ENCODE measurements around the gene TPRX2. TPM values are rescaled to one million over a fixed set of nuclear protein-coding genes. Genes with fewer than 3 reads are reported as not detected.

TPRX2 gene
- total and polyA plus RNA-seq, 2 of the 13 experiments (the other 11 are each of a cell fraction or from before 2014, with no cell fraction given): not detected

- TF ChIP-seq NCOR1 (IDR thresholded peaks at IDR 0.05; ENCODE audit: borderline replicate concordance, low read length) (peak; percentile 59; the same call in 1 of the 2 replicates), SOX5 (CRISPR knock-in tag; IDR thresholded peaks at IDR 0.05; ENCODE audit: borderline replicate concordance) (peak; percentile 88; the same call in 1 of the 2 replicates), ZNF605 (CRISPR knock-in tag; IDR thresholded peaks at IDR 0.05) (peak; percentile 52; the same call in 1 of the 2 replicates), ZMYM3 (CRISPR knock-in tag; IDR thresholded peaks at IDR 0.05) (peak; percentile 58; the same call in 1 of the 2 replicates), TARDBP (CRISPR knock-in tag; IDR thresholded peaks at IDR 0.05) (peak; percentile 81; the same call in 1 of the 2 replicates), ZNF430 (CRISPR knock-in tag; IDR thresholded peaks at IDR 0.05) (peak; percentile 75), ZNF772 (CRISPR knock-in tag; IDR thresholded peaks at IDR 0.05) (no peak), ATAD3A (CRISPR knock-in tag; IDR thresholded peaks at IDR 0.05) (no peak), FOXO1 (CRISPR knock-in tag; IDR thresholded peaks at IDR 0.05) (peak; percentile 83), STAT5B (CRISPR knock-in tag; IDR thresholded peaks at IDR 0.05) (0 out of 2 replicates have a peak, but pooled peaks have one; percentile 22), FOXJ3 (CRISPR knock-in tag; IDR thresholded peaks at IDR 0.05; ENCODE audit: borderline replicate concordance) (peak; percentile 91; the same call in 1 of the 2 replicates), ZNF530 (CRISPR knock-in tag; IDR thresholded peaks at IDR 0.05; ENCODE audit: low read depth) (no peak), ZNF34 (CRISPR knock-in tag; IDR thresholded peaks at IDR 0.05; ENCODE audit: borderline replicate concordance) (no peak), ZNF331 (CRISPR knock-in tag; IDR thresholded peaks at IDR 0.05) (peak; percentile 81), ZSCAN20 (CRISPR knock-in tag; IDR thresholded peaks at IDR 0.05; ENCODE audit: borderline replicate concordance) (no peak), ZFP1 (CRISPR knock-in tag; IDR thresholded peaks at IDR 0.05) (peak; percentile 62), ZC3H4 (CRISPR knock-in tag; IDR thresholded peaks at IDR 0.05; ENCODE audit: borderline replicate concordance) (no peak), ZNF644 (CRISPR knock-in tag; IDR thresholded peaks at IDR 0.05; ENCODE audit: low read depth) (peak; percentile 15; the same call in 1 of the 2 replicates), SKIL (CRISPR knock-in tag; IDR thresholded peaks at IDR 0.05; ENCODE audit: borderline replicate concordance) (peak; percentile 49; the same call in 1 of the 2 replicates), CREM (IDR thresholded peaks at IDR 0.05) (peak; percentile 75; the same call in 1 of the 2 replicates), CREM (CRISPR knock-in tag; IDR thresholded peaks at IDR 0.05) (no peak), ZNF17 (CRISPR knock-in tag; IDR thresholded peaks at IDR 0.05) (no peak), RAD51 (IDR thresholded peaks at IDR 0.05; ENCODE audit: borderline replicate concordance) (no peak), PAWR (CRISPR knock-in tag; IDR thresholded peaks at IDR 0.05; ENCODE audit: borderline replicate concordance) (no peak), RXRB (CRISPR knock-in tag; IDR thresholded peaks at IDR 0.05; ENCODE audit: borderline replicate concordance) (peak; percentile 95), ZNF883 (CRISPR knock-in tag; IDR thresholded peaks at IDR 0.05; ENCODE audit: not compliant biosample characterization) (no peak), TIGD3 (CRISPR knock-in tag; IDR thresholded peaks at IDR 0.05; ENCODE audit: borderline replicate concordance) (no peak), RORA (CRISPR knock-in tag; IDR thresholded peaks at IDR 0.05) (0 out of 2 replicates have a peak, but pooled peaks have one; percentile 74), MTA1 (CRISPR knock-in tag; IDR thresholded peaks at IDR 0.05; ENCODE audit: borderline replicate concordance) (no peak), CEBPB (IDR thresholded peaks at IDR 0.05; ENCODE audit: borderline replicate concordance, low read depth, low read length) (peak; percentile 96), SYNCRIP (IDR thresholded peaks at IDR 0.05; ENCODE audit: insufficient read depth, low read depth, low read length) (no peak)
These were observed 27.1 kb downstream of the TPRX2 start, which contains the start of gene SULT2A1 (continued) for GRCh38 chr19:47886010-47886559.
